GM10248 (cell line): ENCODE data around the gene DPH1.
A peak's percentile ranks its signal among the peaks of the same experiment; 100 is the strongest.

Source experiments
- CTCF ChIA-PET: fragments of 300-600 bp; sonication (Branson Sonifier 250); formaldehyde crosslinking; extraction: SDS; loops from one replicate; lab custom pipeline; 2021; ENCODE audit warnings: antibody characterized with exemption; lab: Yijun Ruan, JAX
- POLR2A ChIA-PET: fragments of 350-650 bp; sonication (Branson Sonifier 250); formaldehyde crosslinking; extraction: SDS; loops from one replicate; lab custom pipeline; 2020; ENCODE audit warnings: antibody characterized with exemption; lab: Yijun Ruan, JAX
- DNase-seq: peaks from one replicate; pipeline ENCODE4 v3.0.0; 2012; ENCODE audit errors: extremely low spot score
- CTCF ChIP-seq: IDR thresholded peaks from 2 replicates; pipeline ENCODE4 v1.5.1; 2012; ENCODE audit warnings: mild to moderate bottlenecking, low read depth; ENCODE audit errors: extremely low read depth, missing control alignments, control extremely low read depth

DPH1 gene

GRCh38 chr17:2071455-2072281, 41.7 kb downstream of the DPH1 start:
- CTCF ChIA-PET = interaction anchor here (0.8 to 10.3 kb wide), 11 partner anchors 9 to 180 kb away, joined by 3 to 107 read pairs (median 8); no protein-coding TSS in a partner anchor
- POLR2A ChIA-PET = interaction anchor here (0.9 to 1.6 kb wide), 3 partner anchors 12 to 18 kb away, joined by 3 to 4 read pairs (median 3); no protein-coding TSS in a partner anchor
- DNase-seq = no peak
- no peak for TF ChIP-seq CTCF

GRCh38 chr17:2074919-2075318, 45.0 kb downstream of the DPH1 start:
- no peak for DNase-seq
- CTCF ChIA-PET = interaction anchor here (1.0 to 6.3 kb wide), 8 partner anchors 10 to 170 kb away, joined by 3 to 99 read pairs (median 16); partner anchors contain the start of gene HIC1
- POLR2A ChIA-PET = interaction anchor here (0.9 to 1.6 kb wide), 3 partner anchors 10 to 185 kb away, joined by 3 to 5 read pairs (median 3); no protein-coding TSS in a partner anchor
- no peak for TF ChIP-seq CTCF

- no peak for TF ChIP-seq CTCF
- CTCF ChIA-PET = interaction anchor here (0.7 to 6.3 kb wide), 14 partner anchors 8 to 277 kb away, joined by 3 to 99 read pairs (median 4); partner anchors contain the start of gene HIC1
- DNase-seq = peak; percentile 37
- POLR2A ChIA-PET = interaction anchor here (0.9 to 1.6 kb wide), 2 partner anchors 10 to 17 kb away, joined by 3 to 5 read pairs; no protein-coding TSS in a partner anchor
These were observed 45.6 kb downstream of the DPH1 start for GRCh38 chr17:2075336-2076086.

GRCh38 chr17:2076087-2076984, 46.4 kb downstream of the DPH1 start:
- TF ChIP-seq CTCF = no peak
- ChIA-PET POLR2A (no interaction called here), CTCF (interaction anchor here (0.7 to 6.3 kb wide), 12 partner anchors 9 to 276 kb away, joined by 3 to 99 read pairs (median 5); partner anchors contain the start of gene HIC1)
- no peak for DNase-seq

GRCh38 chr17:2077040-2077439, 47.1 kb downstream of the DPH1 start:
- POLR2A ChIA-PET = no interaction called here
- CTCF ChIA-PET = interaction anchor here (1.0 to 6.3 kb wide), 10 partner anchors 10 to 204 kb away, joined by 3 to 99 read pairs (median 4); partner anchors contain the start of gene HIC1
- DNase-seq = no peak
- TF ChIP-seq CTCF = no peak
